ENCODE measurements around the gene JPH4. TPM values are rescaled to one million over a fixed set of nuclear protein-coding genes. Genes with fewer than 3 reads are reported as not detected.

Gene JPH4
- polyA plus RNA-seq, 2 of the 4 experiments (the other 2 are of a cell fraction) = 0.05 TPM; not detected in 1

- ChIA-PET CTCF (interaction anchor here (0.9 to 19.0 kb wide), 4 partner anchors 10 to 79 kb away, joined by 4 to 553 read pairs (median 6); partner anchors contain the start of gene NGDN), POLR2A (interaction anchor here (0.6 to 1.3 kb wide), 11 partner anchors 8 to 559 kb away, joined by 3 to 11 read pairs (median 4); partner anchors contain the start of genes AP1G2, DCAF11, HOMEZ and NGDN)
- ATAC-seq (peak; percentile 86 to 90), DNase-seq (ENCODE audit: low read depth in 1 of 2, low spot score in 1 of 2) (peak; percentile 91 to 95), FAIRE-seq (no peak)
- peak within 1 kb of the TSS; percentile 99 for H3K4me2 ChIP-seq
- WGBS (ENCODE audit: missing lambda C conversion rate) = 0% methylated on average over 11 of the region's 54 CpGs
- no peaks in the 10 kb centered on the region for H3K9me3 ChIP-seq
- peaks cover 16% of the 10 kb centered on the region; the same call in 2 of the 3 replicates for H3K4me1 ChIP-seq
- 0 out of 2 replicates have a peak, but pooled peaks have one; percentile 28 for TF ChIP-seq GATA3 (IDR thresholded peaks at IDR 0.05; ENCODE audit: borderline replicate concordance)
- TF ChIP-seq MAX (IDR thresholded peaks at IDR 0.05) = peak; percentile 89
- peak in 1 of 2 experiments; percentile 84; a peak in 4 of 5 replicates for TF ChIP-seq JUN (IDR thresholded peaks at IDR 0.05)
- peak; percentile 75 for TF ChIP-seq POLR2A (IDR thresholded peaks at IDR 0.05; ENCODE audit: low read length)
- no peak for TF ChIP-seq SREBF2 (IDR thresholded peaks at IDR 0.05)
- TF ChIP-seq HOXB13 (CRISPR knock-in tag; IDR thresholded peaks at IDR 0.05; ENCODE audit: low read depth) = no peak
- peak; percentile 73; the same call in 1 of the 2 replicates for TF ChIP-seq TFCP2L1 (CRISPR knock-in tag; IDR thresholded peaks at IDR 0.05)
- peak; percentile 85 for TF ChIP-seq CHD2 (IDR thresholded peaks at IDR 0.05; ENCODE audit: low read length, partially characterized antibody)
- TF ChIP-seq RFX5 (IDR thresholded peaks at IDR 0.05) = no peak
- TF ChIP-seq RAD21 (conservative IDR thresholded peaks at IDR 0.05 in 1 of 2, IDR thresholded peaks at IDR 0.05 in 1 of 2) = no peak
- 0 out of 3 replicates have a peak, but pooled peaks have one; percentile 39 for TF ChIP-seq BCL3 (IDR thresholded peaks at IDR 0.05)
- no peak for TF ChIP-seq RCOR1 (IDR thresholded peaks at IDR 0.05; ENCODE audit: low read depth, low read length)
- peak; percentile 46 to 60; a peak in 3 of 4 replicates for TF ChIP-seq CEBPB (IDR thresholded peaks at IDR 0.05)
- TF ChIP-seq TP53 (CRISPR knock-in tag; IDR thresholded peaks at IDR 0.05) = no peak
- TF ChIP-seq RARB (CRISPR knock-in tag; IDR thresholded peaks at IDR 0.05) = no peak; the same call in 1 of the 2 replicates
- TF ChIP-seq ZSCAN20 (CRISPR knock-in tag; IDR thresholded peaks at IDR 0.05) = no peak
- peak; percentile 92; the same call in 1 of the 2 replicates for TF ChIP-seq PHF8 (IDR thresholded peaks at IDR 0.05; ENCODE audit: borderline replicate concordance, low read depth)
- peak; percentile 81 for TF ChIP-seq REST (IDR thresholded peaks at IDR 0.05)
- no peak for TF ChIP-seq HEYL (CRISPR knock-in tag; IDR thresholded peaks at IDR 0.05)
- TF ChIP-seq KDM5A (IDR thresholded peaks at IDR 0.05) = peak; percentile 43; the same call in 1 of the 2 replicates
- no peak for TF ChIP-seq PBX3 (IDR thresholded peaks at IDR 0.05)
- TF ChIP-seq BHLHE40 (IDR thresholded peaks at IDR 0.05; ENCODE audit: low read depth, low read length) = no peak
- TF ChIP-seq CBX2 (IDR thresholded peaks at IDR 0.05; ENCODE audit: borderline replicate concordance, low read depth) = no peak
- TF ChIP-seq FOXS1 (CRISPR knock-in tag; IDR thresholded peaks at IDR 0.05) = no peak
- peak within 1 kb of the TSS; percentile 93 for H3K4me3 ChIP-seq
- H3K27ac ChIP-seq = peak within 1 kb of the TSS; percentile 98 to 100
Measured at GRCh38 chr14:23555882-23556699, 22.5 kb downstream of the JPH4 start, which contains the start of gene THTPA. Gene THTPA (plus strand): TSS chr14:23556271. CDS start chr14:23556758, 487 bp downstream.

Measured in A549 (cell line).